Measurements from ENCODE around the gene RNF223.

- TF ChIP-seq CREB1 (CRISPR knock-in tag; IDR thresholded peaks at IDR 0.05) (no peak), FOXP1 (CRISPR knock-in tag; IDR thresholded peaks at IDR 0.05; ENCODE audit: borderline replicate concordance) (no peak), ESRRA (CRISPR knock-in tag; IDR thresholded peaks at IDR 0.05; ENCODE audit: borderline replicate concordance) (no peak), ZNF416 (CRISPR knock-in tag; IDR thresholded peaks at IDR 0.05) (no peak), MLX (CRISPR knock-in tag; IDR thresholded peaks at IDR 0.05) (no peak), FOXJ3 (CRISPR knock-in tag; IDR thresholded peaks at IDR 0.05; ENCODE audit: borderline replicate concordance) (no peak), CREM (CRISPR knock-in tag; IDR thresholded peaks at IDR 0.05) (no peak)
- TF ChIP-seq, protein P1, sequence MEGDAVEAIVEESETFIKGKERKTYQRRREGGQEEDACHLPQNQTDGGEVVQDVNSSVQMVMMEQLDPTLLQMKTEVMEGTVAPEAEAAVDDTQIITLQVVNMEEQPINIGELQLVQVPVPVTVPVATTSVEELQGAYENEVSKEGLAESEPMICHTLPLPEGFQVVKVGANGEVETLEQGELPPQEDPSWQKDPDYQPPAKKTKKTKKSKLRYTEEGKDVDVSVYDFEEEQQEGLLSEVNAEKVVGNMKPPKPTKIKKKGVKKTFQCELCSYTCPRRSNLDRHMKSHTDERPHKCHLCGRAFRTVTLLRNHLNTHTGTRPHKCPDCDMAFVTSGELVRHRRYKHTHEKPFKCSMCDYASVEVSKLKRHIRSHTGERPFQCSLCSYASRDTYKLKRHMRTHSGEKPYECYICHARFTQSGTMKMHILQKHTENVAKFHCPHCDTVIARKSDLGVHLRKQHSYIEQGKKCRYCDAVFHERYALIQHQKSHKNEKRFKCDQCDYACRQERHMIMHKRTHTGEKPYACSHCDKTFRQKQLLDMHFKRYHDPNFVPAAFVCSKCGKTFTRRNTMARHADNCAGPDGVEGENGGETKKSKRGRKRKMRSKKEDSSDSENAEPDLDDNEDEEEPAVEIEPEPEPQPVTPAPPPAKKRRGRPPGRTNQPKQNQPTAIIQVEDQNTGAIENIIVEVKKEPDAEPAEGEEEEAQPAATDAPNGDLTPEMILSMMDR (IDR thresholded peaks at IDR 0.05): no peak
- TF ChIP-seq, protein P2, sequence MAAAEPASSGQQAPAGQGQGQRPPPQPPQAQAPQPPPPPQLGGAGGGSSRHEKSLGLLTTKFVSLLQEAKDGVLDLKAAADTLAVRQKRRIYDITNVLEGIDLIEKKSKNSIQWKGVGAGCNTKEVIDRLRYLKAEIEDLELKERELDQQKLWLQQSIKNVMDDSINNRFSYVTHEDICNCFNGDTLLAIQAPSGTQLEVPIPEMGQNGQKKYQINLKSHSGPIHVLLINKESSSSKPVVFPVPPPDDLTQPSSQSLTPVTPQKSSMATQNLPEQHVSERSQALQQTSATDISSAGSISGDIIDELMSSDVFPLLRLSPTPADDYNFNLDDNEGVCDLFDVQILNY (CRISPR knock-in tag; IDR thresholded peaks at IDR 0.05): no peak
- TF ChIP-seq, protein P3, sequence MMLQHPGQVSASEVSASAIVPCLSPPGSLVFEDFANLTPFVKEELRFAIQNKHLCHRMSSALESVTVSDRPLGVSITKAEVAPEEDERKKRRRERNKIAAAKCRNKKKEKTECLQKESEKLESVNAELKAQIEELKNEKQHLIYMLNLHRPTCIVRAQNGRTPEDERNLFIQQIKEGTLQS (CRISPR knock-in tag; conservative IDR thresholded peaks at IDR 0.05): no peak
- TF ChIP-seq, protein P4, sequence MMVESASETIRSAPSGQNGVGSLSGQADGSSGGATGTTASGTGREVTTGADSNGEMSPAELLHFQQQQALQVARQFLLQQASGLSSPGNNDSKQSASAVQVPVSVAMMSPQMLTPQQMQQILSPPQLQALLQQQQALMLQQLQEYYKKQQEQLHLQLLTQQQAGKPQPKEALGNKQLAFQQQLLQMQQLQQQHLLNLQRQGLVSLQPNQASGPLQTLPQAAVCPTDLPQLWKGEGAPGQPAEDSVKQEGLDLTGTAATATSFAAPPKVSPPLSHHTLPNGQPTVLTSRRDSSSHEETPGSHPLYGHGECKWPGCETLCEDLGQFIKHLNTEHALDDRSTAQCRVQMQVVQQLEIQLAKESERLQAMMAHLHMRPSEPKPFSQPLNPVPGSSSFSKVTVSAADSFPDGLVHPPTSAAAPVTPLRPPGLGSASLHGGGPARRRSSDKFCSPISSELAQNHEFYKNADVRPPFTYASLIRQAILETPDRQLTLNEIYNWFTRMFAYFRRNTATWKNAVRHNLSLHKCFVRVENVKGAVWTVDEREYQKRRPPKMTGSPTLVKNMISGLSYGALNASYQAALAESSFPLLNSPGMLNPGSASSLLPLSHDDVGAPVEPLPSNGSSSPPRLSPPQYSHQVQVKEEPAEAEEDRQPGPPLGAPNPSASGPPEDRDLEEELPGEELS (CRISPR knock-in tag; IDR thresholded peaks at IDR 0.05): no peak
Measured at GRCh38 chr1:1058088-1058905, 15.8 kb downstream of the RNF223 start.
